ENCODE results near the gene TMEM176B.

The TMEM176B gene

GRCh38 chr7:150753239-150753638, 46.9 kb downstream of the TMEM176B start:
- Histone ChIP-seq H3K36me3 (no peaks in the 10 kb centered on the region), H3K27ac (no peak overlapping the region), H3K9me3 (no peaks in the 10 kb centered on the region), H3K4me1 (no peaks in the 10 kb centered on the region), H3K4me3 (no peak overlapping the region), H3K27me3 (peaks cover 0 to 2% of the 10 kb centered on the region in 2 donors)
- peak in 1 of 2 donors; percentile 42 for DNase-seq
- no peak for TF ChIP-seq CTCF (IDR thresholded peaks at IDR 0.05)
- intact Hi-C loops (cut with DNase I; ENCODE audit: low total_unique reads) = no loop called here

GRCh38 chr7:150751702-150752101, 48.5 kb downstream of the TMEM176B start:
- H3K4me1 ChIP-seq = no peaks in the 10 kb centered on the region
- H3K4me3 ChIP-seq = no peak overlapping the region

GRCh38 chr7:150748376-150748775, 51.8 kb downstream of the TMEM176B start:
- H3K27ac ChIP-seq = no peak overlapping the region
- H3K4me3 ChIP-seq = no peak overlapping the region
- DNase-seq = no peak
- intact Hi-C loops (cut with DNase I; ENCODE audit: low total_unique reads) = no loop called here
- no peaks in the 10 kb centered on the region for H3K9me3 ChIP-seq
- no peak for TF ChIP-seq CTCF (IDR thresholded peaks at IDR 0.05)
- no peaks in the 10 kb centered on the region for H3K27me3 ChIP-seq
- H3K4me1 ChIP-seq = no peaks in the 10 kb centered on the region
- no peaks in the 10 kb centered on the region for H3K36me3 ChIP-seq

More at GRCh38 chr7:150751702-150752101, 48.5 kb downstream of the TMEM176B start:
- TF ChIP-seq CTCF (IDR thresholded peaks at IDR 0.05) = no peak
- H3K27ac ChIP-seq = no peak overlapping the region
- intact Hi-C loops (cut with DNase I; ENCODE audit: low total_unique reads) = no loop called here
- no peaks in the 10 kb centered on the region for H3K36me3 ChIP-seq
- H3K27me3 ChIP-seq = peaks cover 0 to 2% of the 10 kb centered on the region in 2 donors
- no peak for DNase-seq
- H3K9me3 ChIP-seq = no peaks in the 10 kb centered on the region

GRCh38 chr7:150746921-150747320, 53.2 kb downstream of the TMEM176B start:
- no peak for DNase-seq
- Histone ChIP-seq H3K9me3 (no peaks in the 10 kb centered on the region), H3K4me3 (no peak overlapping the region), H3K4me1 (no peaks in the 10 kb centered on the region), H3K27me3 (no peaks in the 10 kb centered on the region), H3K27ac (no peak overlapping the region), H3K36me3 (peaks cover 0 to 3% (median 0%) of the 10 kb centered on the region in 3 donors)
- intact Hi-C loops (cut with DNase I; ENCODE audit: low total_unique reads) = no loop called here
- TF ChIP-seq CTCF (IDR thresholded peaks at IDR 0.05) = no peak

- intact Hi-C loops (cut with DNase I; ENCODE audit: low total_unique reads) = no loop called here
- peaks cover 0 to 11% (median 0%) of the 10 kb centered on the region in 3 donors for H3K36me3 ChIP-seq
- no peak for TF ChIP-seq CTCF (IDR thresholded peaks at IDR 0.05)
- no peak overlapping the region for H3K27ac ChIP-seq
- no peaks in the 10 kb centered on the region for H3K4me1 ChIP-seq
- H3K9me3 ChIP-seq = no peaks in the 10 kb centered on the region
- H3K4me3 ChIP-seq = no peak overlapping the region
- H3K27me3 ChIP-seq = no peaks in the 10 kb centered on the region
- DNase-seq = no peak
Observed at GRCh38 chr7:150745876-150746275, 54.3 kb downstream of the TMEM176B start.

GRCh38 chr7:150745086-150745485, 55.1 kb downstream of the TMEM176B start:
- H3K27me3 ChIP-seq = no peaks in the 10 kb centered on the region
- intact Hi-C loops (cut with DNase I; ENCODE audit: low total_unique reads) = no loop called here

More at GRCh38 chr7:150745086-150745485, 55.1 kb downstream of the TMEM176B start:
- H3K4me3 ChIP-seq = no peak overlapping the region
- H3K4me1 ChIP-seq = no peaks in the 10 kb centered on the region
- no peak overlapping the region for H3K27ac ChIP-seq
- no peak for TF ChIP-seq CTCF (IDR thresholded peaks at IDR 0.05)
- H3K36me3 ChIP-seq = peaks cover 0 to 11% (median 0%) of the 10 kb centered on the region in 3 donors
- no peaks in the 10 kb centered on the region for H3K9me3 ChIP-seq
- no peak for DNase-seq
